GM18498 (cell line): ENCODE data around the gene TBC1D28.
"Not testable (repeated sequence)": the region's sequence is repeated elsewhere in the genome, so short reads cannot be mapped to it uniquely, and the experiment has no call there.

ENCODE experiments used
- ATAC-seq: cut with Tn5 transposase; IDR thresholded peaks from one replicate; pipeline ENCODE4 v1.9.1; 2021; ENCODE audit warnings: mild to moderate bottlenecking, moderate library complexity; ENCODE audit not compliant: unreplicated experiment

Gene TBC1D28

DNA sequence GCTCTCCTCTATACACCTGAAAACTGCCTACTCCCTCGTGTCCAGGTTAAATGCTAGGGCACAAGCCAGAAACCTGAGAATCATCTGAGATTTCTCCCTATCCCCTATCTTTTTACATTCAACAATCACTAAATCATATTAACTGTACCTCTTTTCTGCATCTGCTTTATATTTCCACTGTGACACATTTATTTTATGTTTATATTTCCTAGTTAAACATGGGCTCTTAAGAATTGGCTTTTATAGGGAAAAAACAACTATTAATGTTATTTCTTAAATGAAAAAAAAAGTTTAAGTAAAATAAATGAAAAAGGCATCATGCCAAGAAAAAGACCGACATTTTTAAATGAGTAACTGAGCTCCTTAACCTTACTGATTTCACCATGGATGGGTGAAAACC lies 26.6 kb downstream of the TBC1D28 start:
- not testable (repeated sequence) for ATAC-seq

- ATAC-seq, result not testable (repeated sequence)
Observed at GRCh38 chr17:18613016-18613415, 31.2 kb downstream of the TBC1D28 start.

- not testable (repeated sequence) for ATAC-seq
Observed at GRCh38 chr17:18593138-18593537, 51.1 kb downstream of the TBC1D28 start.
